HG02642 (cell line): Measurements from ENCODE around the gene SLC17A7.
"Not testable (repeated sequence)": the region's sequence is repeated elsewhere in the genome, so short reads cannot be mapped to it uniquely, and the experiment has no call there.

Source experiments
- ATAC-seq: cut with Tn5 transposase; IDR thresholded peaks from one replicate; pipeline ENCODE4 v1.9.1; 2021; ENCODE audit warnings: mild to moderate bottlenecking; ENCODE audit not compliant: unreplicated experiment, poor library complexity

The SLC17A7 gene

GRCh38 chr19:49470615-49470978 is 29.3 kb upstream of the SLC17A7 start:
- ATAC-seq = no peak

GRCh38 chr19:49469828-49470614 is 28.7 kb upstream of the SLC17A7 start:
- ATAC-seq = peak; percentile 57

- ATAC-seq = peak; percentile 40
These were observed 27.6 kb upstream of the SLC17A7 start for GRCh38 chr19:49468746-49469447.

GRCh38 chr19:49468199-49468598 is 26.9 kb upstream of the SLC17A7 start:
- no peak for ATAC-seq

GRCh38 chr19:49465371-49465770 is 24.0 kb upstream of the SLC17A7 start:
- no peak for ATAC-seq

GRCh38 chr19:49463960-49464740 is 22.8 kb upstream of the SLC17A7 start:
- ATAC-seq = no peak

- no peak for ATAC-seq
These were observed 21.2 kb upstream of the SLC17A7 start for GRCh38 chr19:49462492-49462891.

- no peak for ATAC-seq
These were observed 20.3 kb upstream of the SLC17A7 start for GRCh38 chr19:49461656-49462055.

GRCh38 chr19:49461130-49461529 is 19.8 kb upstream of the SLC17A7 start:
- not testable (repeated sequence) for ATAC-seq

GRCh38 chr19:49459388-49459787 is 18.1 kb upstream of the SLC17A7 start:
- ATAC-seq = no peak

- ATAC-seq = no peak
These were observed 17.2 kb upstream of the SLC17A7 start for GRCh38 chr19:49458567-49458903.

- no peak for ATAC-seq
These were observed 15.0 kb upstream of the SLC17A7 start for GRCh38 chr19:49456326-49456725.

- ATAC-seq = no peak
These were observed 14.4 kb upstream of the SLC17A7 start for GRCh38 chr19:49455773-49456172.

GRCh38 chr19:49453757-49454240 is 12.5 kb upstream of the SLC17A7 start:
- no peak for ATAC-seq

GRCh38 chr19:49453013-49453756 is 11.9 kb upstream of the SLC17A7 start, which contains the start of gene ALDH16A1:
ALDH16A1 (plus strand) TSS chr19:49453225; CDS start chr19:49453332, 107 bp downstream.
- ATAC-seq = peak; percentile 81

GRCh38 chr19:49451430-49452181 is 10.3 kb upstream of the SLC17A7 start, which contains the start of gene PIH1D1:
PIH1D1 (minus strand) TSS chr19:49451814; CDS start chr19:49451574, 240 bp downstream.
- peak; percentile 57 for ATAC-seq

- ATAC-seq = no peak
These were observed 9.1 kb upstream of the SLC17A7 start for GRCh38 chr19:49450405-49450804.

- no peak for ATAC-seq
These were observed 7.1 kb upstream of the SLC17A7 start for GRCh38 chr19:49448432-49448786.
